MG63 (cell line): ENCODE measurements around the gene CASR. TPM values are rescaled to one million over a fixed set of nuclear protein-coding genes. Genes with fewer than 3 reads are reported as not detected.

Source experiments
- DNase-seq: peaks from one replicate; pipeline ENCODE4 v3.0.0-alpha.2; 2020
- H3K27me3 ChIP-seq: fragments of 250-450 bp; sonication (Bioruptor Pico); 2 replicates; pipeline ENCODE4 v1.5.1; 2020; ENCODE audit warnings: mild to moderate bottlenecking, moderate library complexity
- H3K36me3 ChIP-seq: fragments of 250-450 bp; sonication (Bioruptor Pico); 2 replicates; pipeline ENCODE4 v1.5.1; 2020; ENCODE audit warnings: mild to moderate bottlenecking, moderate library complexity
- H3K4me3 ChIP-seq: fragments of 250-450 bp; sonication (Bioruptor Pico); 2 replicates; pipeline ENCODE4 v1.5.1; 2020; ENCODE audit warnings: mild to moderate bottlenecking, moderate library complexity
- H3K9me3 ChIP-seq: fragments of 250-450 bp; sonication (Bioruptor Pico); 2 replicates; pipeline ENCODE4 v1.5.1; 2020; ENCODE audit warnings: mild to moderate bottlenecking, moderate library complexity
- total RNA-seq: library from RNA; depleted of rRNA; stranded (reverse); fragments of >200 nt; shearing (Covaris generic); gene quantifications from 2 replicates; pipeline ENCODE4 v1.2.3, GENCODE V29; 2014; ENCODE audit warnings: low replicate concordance

CASR gene
- total RNA-seq, 1 experiment from 2014 or later = not detected

DNA sequence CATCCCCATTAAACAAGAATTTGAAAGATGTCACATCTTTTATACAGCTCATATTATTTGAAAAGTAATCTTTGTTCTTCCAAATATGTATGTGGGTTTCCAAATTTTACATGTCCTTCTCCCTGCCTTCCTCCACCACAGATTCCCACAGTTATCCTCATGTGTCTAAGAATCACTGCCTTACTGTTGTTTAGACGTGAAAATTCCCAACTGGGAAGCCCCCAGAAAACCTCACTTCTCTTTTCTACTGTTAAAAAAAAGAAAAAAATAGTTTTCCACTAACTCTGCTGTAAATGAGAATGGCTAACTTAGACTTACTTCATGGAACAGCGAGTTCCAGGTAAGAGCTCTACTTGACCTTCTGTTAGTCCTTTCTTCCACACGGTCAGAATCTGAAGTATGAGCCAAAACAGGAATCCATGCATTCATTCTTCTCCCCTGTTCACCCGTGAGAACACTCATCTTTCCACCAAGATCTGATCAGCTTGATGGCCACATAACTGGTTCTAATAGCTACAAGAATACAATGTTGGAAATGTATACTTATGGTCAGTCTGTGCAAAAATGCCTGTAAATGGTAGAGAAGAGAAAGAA lies 123.7 kb downstream of the CASR start:
- H3K4me3 ChIP-seq = no peak overlapping the region
- H3K9me3 ChIP-seq = no peaks in the 10 kb centered on the region
- H3K27me3 ChIP-seq = no peaks in the 10 kb centered on the region
- H3K36me3 ChIP-seq = no peaks in the 10 kb centered on the region
- no peak for DNase-seq

DNA sequence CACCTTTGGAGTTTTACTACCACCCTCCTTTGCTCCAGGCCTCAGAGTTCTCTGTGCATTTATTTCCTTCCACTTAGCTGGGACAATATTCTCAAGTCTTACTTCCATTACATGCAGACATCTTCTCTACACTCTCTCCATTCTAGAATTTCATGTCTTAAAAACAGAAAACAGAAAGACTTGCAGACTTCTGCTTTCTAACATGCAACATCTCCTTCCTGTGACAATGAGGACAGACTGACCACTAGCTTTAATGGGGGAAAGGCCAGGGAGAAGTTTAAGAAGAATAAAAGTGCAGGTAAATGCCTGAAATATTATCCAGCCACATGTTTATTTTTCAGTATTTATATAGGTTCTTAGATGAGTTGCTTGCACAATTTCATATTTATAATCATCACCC lies 124.5 kb downstream of the CASR start:
- Histone ChIP-seq H3K9me3 (no peaks in the 10 kb centered on the region), H3K4me3 (no peak overlapping the region), H3K36me3 (no peaks in the 10 kb centered on the region), H3K27me3 (no peaks in the 10 kb centered on the region)
- no peak for DNase-seq

DNA sequence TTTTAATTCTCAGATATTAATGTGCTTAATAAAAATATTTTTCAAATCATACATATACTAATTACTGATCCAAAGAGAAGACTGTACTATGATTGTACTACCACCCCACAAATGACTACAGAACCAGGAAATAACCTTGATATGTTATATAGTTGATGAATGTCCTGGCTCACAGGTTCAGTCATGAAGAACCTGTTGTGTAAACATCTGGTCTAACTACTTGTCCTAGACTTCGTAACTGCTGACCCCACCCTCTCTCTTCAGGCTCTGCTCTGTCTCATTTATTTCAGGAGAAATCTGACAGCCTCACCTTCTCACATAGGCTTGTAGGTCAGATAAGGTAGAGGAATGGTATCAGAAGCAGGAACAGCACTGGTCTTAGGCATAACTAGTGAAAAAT lies 126.9 kb downstream of the CASR start:
- Histone ChIP-seq H3K36me3 (no peaks in the 10 kb centered on the region), H3K4me3 (no peak overlapping the region), H3K27me3 (no peaks in the 10 kb centered on the region), H3K9me3 (no peaks in the 10 kb centered on the region)
- no peak for DNase-seq

DNA sequence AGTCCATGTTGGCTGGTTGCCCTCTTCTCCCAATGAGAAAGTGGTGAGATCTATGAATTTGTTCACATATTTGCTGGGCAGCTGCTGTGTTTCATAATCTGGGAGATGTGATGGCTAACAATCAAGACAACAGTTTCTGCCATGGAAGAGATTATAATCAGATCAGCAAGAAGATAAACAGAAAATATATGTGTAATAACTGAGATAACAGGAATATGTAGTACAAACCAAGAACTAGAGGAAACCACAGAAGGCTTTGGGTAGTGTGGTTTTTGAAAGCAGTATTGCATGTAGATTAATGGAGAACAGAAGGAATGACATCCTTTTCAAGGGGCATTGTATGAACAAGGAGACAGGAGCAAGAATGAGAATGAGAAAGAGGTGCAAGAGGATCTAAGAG lies 129.4 kb downstream of the CASR start:
- no peaks in the 10 kb centered on the region for H3K9me3 ChIP-seq
- H3K4me3 ChIP-seq = no peak overlapping the region

DNA sequence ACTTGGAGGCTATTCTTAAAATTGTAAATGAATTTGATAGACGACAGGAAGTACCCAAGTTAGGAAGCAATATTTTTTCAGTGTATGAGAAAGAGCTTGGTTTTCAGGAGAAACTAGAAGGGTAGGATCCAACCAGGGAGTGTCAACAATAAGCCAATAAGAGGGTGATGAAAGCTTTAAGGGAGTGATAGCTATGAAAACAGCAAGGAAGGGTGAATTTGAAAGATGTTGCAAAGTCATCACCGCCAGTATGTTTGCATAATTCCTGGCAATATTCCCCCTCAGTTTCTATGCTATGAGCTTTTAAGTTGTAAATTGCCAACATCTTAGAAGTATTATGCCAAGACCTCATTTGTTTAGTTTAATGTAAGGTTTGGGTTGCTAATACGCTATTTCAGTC lies 129.8 kb downstream of the CASR start:
- DNase-seq = no peak
- Histone ChIP-seq H3K9me3 (no peaks in the 10 kb centered on the region), H3K4me3 (no peak overlapping the region)

More for the DNA sequence above, 129.4 kb downstream of the CASR start:
- DNase-seq = no peak
- no peaks in the 10 kb centered on the region for H3K36me3 ChIP-seq
- no peaks in the 10 kb centered on the region for H3K27me3 ChIP-seq

DNA sequence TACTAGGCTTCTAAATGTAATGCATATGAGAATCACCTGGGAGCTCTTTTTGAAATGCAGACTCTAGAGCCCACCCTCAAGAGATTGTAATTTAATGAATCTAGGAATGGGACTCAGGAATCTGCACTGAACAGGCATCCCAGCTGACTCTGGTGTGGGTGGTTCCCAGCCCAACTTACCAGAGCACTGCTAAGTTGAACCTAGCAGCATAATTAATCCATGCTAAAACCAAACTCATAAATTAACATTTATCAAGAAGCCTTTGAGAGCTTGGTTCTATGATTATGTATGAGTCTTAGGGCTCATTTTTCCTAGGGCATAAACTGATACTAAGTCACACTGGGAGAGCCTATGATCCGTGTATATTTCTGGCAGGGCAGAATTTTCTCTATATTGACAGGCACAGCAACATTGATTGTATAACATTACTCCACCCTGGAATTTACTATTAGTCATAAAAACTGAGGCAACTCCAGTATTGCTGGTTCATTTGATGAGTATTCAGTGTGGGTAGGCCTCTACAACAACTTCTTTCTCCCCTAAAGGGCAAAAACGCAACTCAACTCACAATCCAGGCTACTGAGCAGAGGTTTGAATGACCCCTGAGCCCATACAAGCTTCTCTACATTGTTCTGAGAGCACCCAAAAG lies 130.9 kb downstream of the CASR start:
- DNase-seq = no peak
- Histone ChIP-seq H3K4me3 (no peak overlapping the region), H3K9me3 (no peaks in the 10 kb centered on the region), H3K27me3 (no peaks in the 10 kb centered on the region), H3K36me3 (no peaks in the 10 kb centered on the region)

More for the DNA sequence above, 129.8 kb downstream of the CASR start:
- H3K27me3 ChIP-seq = no peaks in the 10 kb centered on the region
- H3K36me3 ChIP-seq = no peaks in the 10 kb centered on the region

DNA sequence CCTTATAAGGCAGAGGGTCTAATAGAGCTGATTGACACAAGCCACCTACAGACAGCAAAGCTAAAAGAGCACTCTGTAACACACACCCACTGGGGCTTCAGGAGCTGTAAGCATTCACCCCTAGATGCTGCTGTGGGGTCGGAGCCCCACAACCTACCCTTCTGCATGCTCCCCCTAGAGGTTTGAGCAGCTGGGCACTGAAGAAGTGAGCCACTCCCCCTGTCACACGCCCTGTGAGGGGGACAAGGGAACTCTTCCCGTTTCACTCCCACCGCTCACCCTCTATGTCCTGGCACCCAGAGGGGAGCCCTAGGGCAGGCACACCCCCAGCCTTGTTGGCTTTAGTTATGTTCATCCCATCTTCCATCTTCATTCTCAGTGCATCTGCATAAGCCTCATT lies 132.2 kb downstream of the CASR start:
- peaks cover 2% of the 10 kb centered on the region; the same call in 1 of the 2 replicates for H3K9me3 ChIP-seq
- no peak for DNase-seq
- no peaks in the 10 kb centered on the region for H3K27me3 ChIP-seq
- H3K4me3 ChIP-seq = no peak overlapping the region
- no peaks in the 10 kb centered on the region for H3K36me3 ChIP-seq

DNA sequence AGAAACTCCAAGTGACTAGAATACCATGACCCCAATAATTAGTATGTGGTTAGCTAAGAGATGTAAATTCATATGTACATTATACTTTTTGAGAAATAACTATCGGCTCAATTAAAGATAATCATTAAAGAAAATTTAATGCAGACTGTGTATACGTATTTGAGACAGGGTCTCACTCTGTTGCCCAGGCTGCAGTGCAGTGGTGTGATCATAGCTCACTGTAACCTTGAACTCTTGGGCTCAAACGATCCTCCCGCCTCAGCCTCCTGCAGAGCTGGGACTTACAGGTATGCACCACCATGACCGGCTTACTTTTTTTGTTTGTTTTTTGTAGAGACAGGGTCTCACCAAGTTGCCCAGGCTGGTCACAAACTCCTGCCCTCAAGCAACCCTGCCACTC lies 132.9 kb downstream of the CASR start:
- no peak overlapping the region for H3K4me3 ChIP-seq
- no peak for DNase-seq

DNA sequence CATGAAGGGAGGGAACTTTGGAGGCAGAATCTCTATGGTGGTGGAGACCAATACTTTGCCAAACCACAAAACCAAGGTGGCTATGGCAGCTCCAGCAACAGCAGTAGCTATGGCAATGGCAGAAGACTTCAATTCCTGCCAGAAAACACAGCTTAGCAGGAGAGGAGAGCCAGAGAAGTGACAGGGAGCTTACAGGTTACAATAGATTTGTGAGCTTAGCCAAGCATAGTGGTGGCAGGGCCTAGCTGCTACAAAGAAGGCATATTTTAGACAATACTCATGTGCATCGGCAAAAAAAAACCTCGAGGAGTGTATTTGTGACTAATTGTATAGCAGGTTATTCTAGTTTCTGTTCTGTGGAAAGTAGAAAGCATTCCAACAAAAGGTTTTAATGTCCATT lies 135.2 kb downstream of the CASR start:
- Histone ChIP-seq H3K27me3 (no peaks in the 10 kb centered on the region), H3K9me3 (peaks cover 2% of the 10 kb centered on the region; the same call in 1 of the 2 replicates), H3K4me3 (no peak overlapping the region), H3K36me3 (no peaks in the 10 kb centered on the region)
- no peak for DNase-seq

More for the DNA sequence above, 132.9 kb downstream of the CASR start:
- H3K36me3 ChIP-seq = no peaks in the 10 kb centered on the region
- peaks cover 2% of the 10 kb centered on the region; the same call in 1 of the 2 replicates for H3K9me3 ChIP-seq
- H3K27me3 ChIP-seq = no peaks in the 10 kb centered on the region

DNA sequence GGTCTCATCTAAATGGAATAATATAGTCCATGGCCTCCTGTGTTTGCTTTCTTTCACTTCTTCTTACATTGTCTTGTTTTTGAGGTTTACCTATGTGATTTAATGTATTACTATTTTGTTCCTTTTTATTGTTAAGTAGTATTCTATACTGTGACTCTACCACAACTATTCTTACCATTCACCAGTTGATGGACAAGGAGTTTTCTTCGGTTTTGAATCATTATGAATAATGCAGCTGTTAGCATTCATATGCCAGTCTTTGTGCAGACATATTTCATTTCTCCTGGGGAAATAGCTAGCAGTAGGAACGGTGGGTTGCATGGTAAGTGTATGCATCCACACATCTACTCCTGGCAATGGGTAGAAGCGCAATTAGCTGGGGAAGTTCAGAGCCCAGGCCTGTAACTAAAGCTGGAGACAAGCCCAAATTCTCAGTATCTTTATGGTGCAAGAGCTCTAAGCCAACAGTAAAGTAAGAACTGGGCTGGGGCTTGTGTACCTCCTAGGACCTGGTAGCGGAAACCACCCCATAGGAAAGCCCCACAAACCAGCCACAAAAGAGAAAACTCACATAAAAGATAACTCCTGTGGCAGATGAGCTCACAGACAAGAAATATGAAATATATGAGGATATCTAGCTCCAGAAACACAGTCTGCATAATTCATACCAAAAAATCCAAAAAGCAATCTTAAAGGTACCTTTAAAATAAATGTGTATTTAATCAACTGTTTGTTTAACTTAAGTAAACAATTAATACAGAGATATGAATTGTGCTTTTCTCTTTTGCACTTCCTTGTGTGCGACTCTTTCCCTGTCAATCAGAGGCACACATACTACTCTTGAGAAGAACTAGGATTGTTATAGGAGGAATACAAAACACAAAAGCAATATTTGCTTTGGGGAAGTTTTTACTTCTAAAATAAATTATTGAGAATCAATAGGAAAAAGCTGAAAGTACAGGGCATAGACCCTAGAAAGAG lies 138.9 kb downstream of the CASR start:
- no peak for DNase-seq
- peaks cover 2% of the 10 kb centered on the region; the same call in 1 of the 2 replicates for H3K9me3 ChIP-seq
- H3K27me3 ChIP-seq = 0 out of 2 replicates have a peak, but pooled peaks cover 2% of the 10 kb centered on the region
- no peak overlapping the region for H3K4me3 ChIP-seq
- H3K36me3 ChIP-seq = no peaks in the 10 kb centered on the region

DNA sequence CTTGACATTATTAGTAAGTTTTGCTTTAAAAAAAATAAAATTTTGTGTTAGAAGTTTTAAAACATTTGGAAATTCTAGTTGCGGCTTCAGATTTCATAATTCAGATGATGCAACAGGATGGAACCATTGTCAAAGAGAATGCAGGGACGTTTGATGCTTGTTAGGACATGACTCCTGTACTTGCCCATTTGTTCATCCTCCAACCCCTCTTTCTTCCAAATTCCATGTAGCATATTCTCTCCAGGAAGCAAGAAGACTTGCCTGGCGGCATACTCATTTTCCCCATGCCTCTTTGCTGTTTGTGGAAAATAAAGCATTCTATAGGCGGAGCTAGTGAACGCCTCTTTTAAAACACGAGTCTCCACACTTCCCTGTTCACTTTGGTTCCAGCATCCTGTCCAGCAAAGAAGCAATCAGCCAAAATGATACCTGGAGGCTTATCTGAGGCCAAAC lies 141.4 kb downstream of the CASR start, which contains the start of gene CSTA:
Gene CSTA, plus strand, starts transcription at position 378 of the 453 bp plus-strand sequence. Its CDS starts 45 bp downstream, at position 423.
- Histone ChIP-seq H3K36me3 (no peaks in the 10 kb centered on the region), H3K4me3 (no peak within 1 kb of the TSS), H3K27me3 (0 out of 2 replicates have a peak, but pooled peaks cover 2% of the 10 kb centered on the region), H3K9me3 (0 out of 2 replicates have a peak, but pooled peaks cover 2% of the 10 kb centered on the region)
- DNase-seq = no peak

DNA sequence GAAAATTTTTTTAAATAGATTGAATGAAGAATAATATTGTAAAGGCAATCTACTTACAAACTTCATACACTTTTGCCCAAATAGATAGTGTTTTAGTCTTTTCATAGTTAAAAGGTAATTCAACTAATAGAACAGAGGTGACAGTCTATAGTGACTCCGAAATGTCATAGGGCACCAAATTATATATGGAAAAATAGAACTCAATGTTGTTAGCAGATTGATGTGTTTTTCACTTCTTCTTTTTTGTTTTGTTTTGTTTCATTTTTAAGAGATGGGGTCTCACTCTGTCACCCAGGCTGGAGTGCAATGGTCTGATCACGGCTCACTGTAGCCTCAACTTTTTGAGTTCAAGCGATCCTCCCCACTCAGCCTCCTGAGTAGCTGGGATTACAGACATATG lies 142.3 kb downstream of the CASR start:
- H3K36me3 ChIP-seq = no peaks in the 10 kb centered on the region
- H3K4me3 ChIP-seq = no peak overlapping the region
- no peak for DNase-seq
- 0 out of 2 replicates have a peak, but pooled peaks cover 2% of the 10 kb centered on the region for H3K27me3 ChIP-seq
- no peaks in the 10 kb centered on the region for H3K9me3 ChIP-seq

DNA sequence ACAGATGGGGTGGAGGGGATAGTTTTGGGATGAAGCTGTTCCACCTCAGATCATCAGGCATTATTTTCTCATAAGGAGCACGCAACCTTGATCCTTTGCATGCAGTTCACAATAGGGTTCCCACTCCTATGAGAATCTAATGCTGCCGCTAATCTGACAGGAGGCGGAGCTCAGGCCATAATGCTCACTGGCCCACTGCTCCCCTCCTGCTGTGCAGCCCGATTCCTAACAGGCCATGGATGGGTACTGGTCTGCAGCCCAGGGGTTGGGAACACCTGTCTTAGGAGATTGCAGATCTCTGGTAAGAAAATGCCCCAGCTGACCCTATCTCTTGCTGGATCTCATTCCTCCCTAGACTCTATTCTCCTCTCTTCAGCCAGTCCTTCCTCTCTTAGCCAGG lies 148.4 kb downstream of the CASR start:
- H3K27me3 ChIP-seq = peaks cover 8% of the 10 kb centered on the region; the same call in 1 of the 2 replicates
- H3K36me3 ChIP-seq = no peaks in the 10 kb centered on the region
- H3K4me3 ChIP-seq = no peak overlapping the region
- no peak for DNase-seq
- H3K9me3 ChIP-seq = no peaks in the 10 kb centered on the region

DNA sequence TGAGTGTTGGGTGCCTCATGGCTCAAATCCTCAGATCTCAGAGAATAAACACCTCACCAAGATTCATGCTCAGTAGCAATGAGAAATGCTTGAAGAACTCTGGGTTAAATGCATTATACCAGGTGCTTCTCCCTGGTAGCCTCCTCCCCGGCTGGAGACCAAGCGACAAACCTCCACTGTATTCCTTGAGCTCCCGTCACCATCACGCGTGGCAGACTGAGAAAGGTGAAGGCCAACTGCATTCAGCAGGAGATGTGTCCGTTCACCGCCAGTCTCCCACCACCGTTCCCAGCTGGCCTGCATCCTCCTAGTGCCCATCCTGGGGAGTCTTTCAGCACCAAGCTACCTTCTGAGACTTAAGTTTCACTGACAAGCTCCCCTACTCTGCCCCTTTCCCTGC lies 149.1 kb downstream of the CASR start:
- H3K27me3 ChIP-seq = peaks cover 8% of the 10 kb centered on the region; the same call in 1 of the 2 replicates
- DNase-seq = no peak
- H3K9me3 ChIP-seq = no peaks in the 10 kb centered on the region
- no peak overlapping the region for H3K4me3 ChIP-seq
- no peaks in the 10 kb centered on the region for H3K36me3 ChIP-seq
